ENCODE results near the gene SAMD13. TPM values are rescaled to one million over a fixed set of nuclear protein-coding genes. Genes with fewer than 3 reads are reported as not detected.

SAMD13 gene
- total RNA-seq, 1 donor from 2014 or later = not detected

GRCh38 chr1:84377480-84378095 is 76.1 kb downstream of the SAMD13 start:
- DNase-seq = no peak
- no peaks in the 10 kb centered on the region for H3K27me3 Mint-ChIP-seq (ENCODE audit: unreplicated experiment)
- no peak overlapping the region for H3K4me3 Mint-ChIP-seq (ENCODE audit: unreplicated experiment)
- H3K9me3 Mint-ChIP-seq (ENCODE audit: unreplicated experiment) = no peaks in the 10 kb centered on the region
- no peaks in the 10 kb centered on the region for H3K36me3 Mint-ChIP-seq (ENCODE audit: unreplicated experiment)
- H3K4me1 Mint-ChIP-seq (ENCODE audit: low read depth, unreplicated experiment) = no peaks in the 10 kb centered on the region
- H3K27ac Mint-ChIP-seq (ENCODE audit: unreplicated experiment) = no peak overlapping the region
- no peak for TF ChIP-seq CTCF (IDR thresholded peaks at IDR 0.05; ENCODE audit: partially characterized antibody, unreplicated experiment)

GRCh38 chr1:84379138-84379916 is 77.8 kb downstream of the SAMD13 start:
- H3K27me3 Mint-ChIP-seq (ENCODE audit: unreplicated experiment) = no peaks in the 10 kb centered on the region
- H3K36me3 Mint-ChIP-seq (ENCODE audit: unreplicated experiment) = no peaks in the 10 kb centered on the region
- no peak for TF ChIP-seq CTCF (IDR thresholded peaks at IDR 0.05; ENCODE audit: partially characterized antibody, unreplicated experiment)
- H3K9me3 Mint-ChIP-seq (ENCODE audit: unreplicated experiment) = no peaks in the 10 kb centered on the region
- H3K4me1 Mint-ChIP-seq (ENCODE audit: low read depth, unreplicated experiment) = no peaks in the 10 kb centered on the region
- DNase-seq = no peak
- H3K4me3 Mint-ChIP-seq (ENCODE audit: unreplicated experiment) = no peak overlapping the region
- no peak overlapping the region for H3K27ac Mint-ChIP-seq (ENCODE audit: unreplicated experiment)

DNA sequence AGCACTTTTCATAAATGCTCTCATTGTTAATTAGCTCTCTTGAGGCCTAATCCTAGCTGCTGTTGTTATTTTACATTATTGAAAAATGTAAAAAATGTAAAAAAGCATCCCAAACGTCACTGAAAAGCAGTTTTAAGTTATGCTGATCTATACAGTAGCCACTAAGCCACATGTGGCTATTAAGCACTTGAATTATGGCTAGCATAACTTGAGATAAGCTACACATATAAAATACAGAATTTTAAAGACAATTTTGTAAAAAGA is 78.3 kb downstream of the SAMD13 start:
- Mint-ChIP-seq H3K9me3 (ENCODE audit: unreplicated experiment) (no peaks in the 10 kb centered on the region), H3K27ac (ENCODE audit: unreplicated experiment) (no peak overlapping the region), H3K4me1 (ENCODE audit: low read depth, unreplicated experiment) (no peaks in the 10 kb centered on the region), H3K4me3 (ENCODE audit: unreplicated experiment) (no peak overlapping the region), H3K27me3 (ENCODE audit: unreplicated experiment) (no peaks in the 10 kb centered on the region), H3K36me3 (ENCODE audit: unreplicated experiment) (no peaks in the 10 kb centered on the region)
- no peak for TF ChIP-seq CTCF (IDR thresholded peaks at IDR 0.05; ENCODE audit: partially characterized antibody, unreplicated experiment)
- DNase-seq = no peak

DNA sequence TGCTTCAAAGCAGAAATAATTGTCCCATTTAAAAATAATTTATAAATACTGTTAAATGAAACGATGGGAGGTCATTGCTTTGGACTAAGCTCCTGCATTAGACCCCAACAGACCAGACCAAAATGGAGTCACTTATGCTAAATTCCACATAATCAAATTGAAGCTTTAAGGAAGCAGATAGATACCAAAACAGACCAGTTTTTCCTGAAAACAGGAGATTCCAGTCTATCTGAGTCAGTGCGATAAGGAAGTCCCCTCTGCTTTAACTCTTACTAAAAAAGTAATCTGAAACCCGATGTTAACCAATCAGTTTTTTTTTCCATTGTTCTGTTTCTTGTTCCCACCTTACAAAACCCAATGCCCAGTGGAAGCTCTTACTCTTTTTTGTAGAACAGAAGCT is 80.6 kb downstream of the SAMD13 start:
- no peak overlapping the region for H3K27ac Mint-ChIP-seq (ENCODE audit: unreplicated experiment)
- peaks cover 2% of the 10 kb centered on the region for H3K27me3 Mint-ChIP-seq (ENCODE audit: unreplicated experiment)
- DNase-seq = no peak
- no peaks in the 10 kb centered on the region for H3K36me3 Mint-ChIP-seq (ENCODE audit: unreplicated experiment)
- TF ChIP-seq CTCF (IDR thresholded peaks at IDR 0.05; ENCODE audit: partially characterized antibody, unreplicated experiment) = no peak
- no peaks in the 10 kb centered on the region for H3K4me1 Mint-ChIP-seq (ENCODE audit: low read depth, unreplicated experiment)
- H3K4me3 Mint-ChIP-seq (ENCODE audit: unreplicated experiment) = no peak overlapping the region
- H3K9me3 Mint-ChIP-seq (ENCODE audit: unreplicated experiment) = no peaks in the 10 kb centered on the region

DNA sequence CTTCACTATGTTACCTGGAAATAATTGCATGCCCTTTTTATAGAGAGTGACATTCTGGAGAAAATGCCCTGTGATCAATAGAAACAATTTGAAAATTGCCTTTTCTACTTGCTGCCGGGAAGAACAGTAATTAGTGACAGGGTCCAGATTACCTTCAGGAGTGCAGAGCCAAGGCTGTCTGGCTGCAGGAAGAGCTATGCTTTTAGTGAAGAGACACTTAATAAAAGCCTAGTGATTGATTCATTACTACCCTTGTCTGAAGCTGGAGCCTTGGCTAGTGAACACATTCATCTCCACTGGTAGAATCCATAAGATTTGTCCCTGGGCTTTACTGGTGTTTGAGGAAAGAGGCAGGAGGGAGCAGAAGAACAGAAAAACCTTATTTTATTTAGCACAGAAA is 83.8 kb downstream of the SAMD13 start:
- no peaks in the 10 kb centered on the region for H3K9me3 Mint-ChIP-seq (ENCODE audit: unreplicated experiment)
- no peaks in the 10 kb centered on the region for H3K36me3 Mint-ChIP-seq (ENCODE audit: unreplicated experiment)
- no peaks in the 10 kb centered on the region for H3K4me1 Mint-ChIP-seq (ENCODE audit: low read depth, unreplicated experiment)
- TF ChIP-seq CTCF (IDR thresholded peaks at IDR 0.05; ENCODE audit: partially characterized antibody, unreplicated experiment) = no peak
- H3K27ac Mint-ChIP-seq (ENCODE audit: unreplicated experiment) = no peak overlapping the region
- peaks cover 2% of the 10 kb centered on the region for H3K27me3 Mint-ChIP-seq (ENCODE audit: unreplicated experiment)
- H3K4me3 Mint-ChIP-seq (ENCODE audit: unreplicated experiment) = no peak overlapping the region
- no peak for DNase-seq

Measured in glutamatergic neuron (in vitro differentiated cells).